A549 treated with Hydrocortisone at 1 μM for 4 hours (cell line): Measurements from ENCODE around the gene IRX5. TPM values are rescaled to one million over a fixed set of nuclear protein-coding genes. Genes with fewer than 3 reads are reported as not detected.

Source experiments
- total RNA-seq: library from RNA; stranded (reverse); fragments of 200-300 nt; extraction: Qiagen RNA extraction; gene quantifications from 5 replicates; pipeline ENCODE4 v1.2.3, GENCODE V29; 2022

IRX5 gene
- total RNA-seq = 1.4 to 2.0 TPM (median 1.9 TPM) in 5 replicates

DNA sequence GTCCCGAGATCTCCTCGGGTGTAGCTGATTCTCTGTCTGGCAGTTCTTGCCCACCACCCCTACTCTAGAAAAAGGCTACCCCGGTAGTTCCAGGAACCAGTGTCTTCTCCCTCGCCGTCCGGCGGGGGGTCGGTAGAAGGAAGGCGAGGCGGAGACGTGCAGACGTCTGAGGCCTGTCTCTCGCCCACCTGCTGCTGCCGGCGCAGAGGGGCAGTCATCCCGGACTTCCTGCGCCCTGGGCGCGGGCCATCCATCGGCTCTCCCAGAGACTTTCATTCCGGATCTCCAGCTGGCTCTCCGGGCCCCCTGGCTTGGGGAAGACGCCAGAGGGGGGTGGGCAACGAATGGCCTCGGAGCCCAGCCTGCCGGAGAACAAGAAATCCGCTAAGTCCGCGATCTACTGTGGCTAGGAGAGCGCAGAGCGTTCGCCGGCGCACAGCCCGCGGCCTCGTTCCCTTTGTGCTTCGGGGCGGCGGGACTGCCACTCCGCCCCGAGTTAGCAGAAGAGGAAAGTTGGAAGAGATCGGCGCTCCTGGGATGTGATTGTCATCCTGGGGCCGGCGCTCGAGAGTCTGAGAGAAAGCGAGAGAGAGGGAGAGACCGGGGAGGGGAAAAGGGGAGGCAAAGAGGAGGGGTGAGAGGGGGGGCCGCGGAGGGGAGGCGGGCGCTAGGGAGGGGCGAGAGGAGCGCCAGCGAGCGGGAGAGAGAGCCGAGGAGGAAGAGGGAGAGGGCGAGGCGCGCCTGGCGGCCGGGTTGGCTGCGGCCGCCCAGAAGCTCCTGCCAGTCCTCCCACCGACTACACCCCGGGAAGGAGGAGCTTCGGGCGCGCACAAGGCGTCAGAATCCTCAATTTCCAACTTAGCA lies at the start of gene IRX5:
TSS of gene IRX5 (plus strand) at position 861 of the 864 bp plus-strand sequence. CDS start 334 bp downstream, outside the sequence.

